Spleen (tissue), 7 donors: ENCODE results near the gene SHMT2.
A peak's percentile ranks its signal among the peaks of the same experiment; 100 is the strongest.

ENCODE experiments used
- POLR2A ChIP-seq, 3 donors: fragments of 450-650 bp; IDR thresholded peaks; one replicate each; pipeline ENCODE4 v1.5.1; 2017; ENCODE audit warnings: antibody characterized with exemption in 3 of 3, mild to moderate bottlenecking in 1 of 3
- POLR2AphosphoS5 ChIP-seq, 3 donors: sonication (generic); formaldehyde crosslinking; IDR thresholded peaks; one replicate each; pipeline ENCODE4 v1.5.1; 2017; ENCODE audit warnings: antibody characterized with exemption in 3 of 3
- TF ChIP-seq, protein P1 (sequence below), 11 experiments: fragments of 200-600 bp in 7 of 11; fragments of 450-650 bp in 4 of 11; sonication (generic) in 4 of 11; IDR thresholded peaks in 8 of 11; conservative IDR thresholded peaks in 3 of 11; 1 replicate in 7 of 11; 2 replicates in 4 of 11; pipeline versions ENCODE4 v1.4.0 to v1.8.0; 2016 to 2021; ENCODE audit warnings: antibody characterized with exemption in 11 of 11, inconsistent platforms in 4 of 11, mild to moderate bottlenecking in 1 of 11
- donor health status: DM: no; HTN: no; CAD: no; lungs with moderate emphysema.
- donor health status: DM: no; HTN: no; CAD: no.
- donor health status: DM: no; HTN: no; CAD: no.

DNA sequence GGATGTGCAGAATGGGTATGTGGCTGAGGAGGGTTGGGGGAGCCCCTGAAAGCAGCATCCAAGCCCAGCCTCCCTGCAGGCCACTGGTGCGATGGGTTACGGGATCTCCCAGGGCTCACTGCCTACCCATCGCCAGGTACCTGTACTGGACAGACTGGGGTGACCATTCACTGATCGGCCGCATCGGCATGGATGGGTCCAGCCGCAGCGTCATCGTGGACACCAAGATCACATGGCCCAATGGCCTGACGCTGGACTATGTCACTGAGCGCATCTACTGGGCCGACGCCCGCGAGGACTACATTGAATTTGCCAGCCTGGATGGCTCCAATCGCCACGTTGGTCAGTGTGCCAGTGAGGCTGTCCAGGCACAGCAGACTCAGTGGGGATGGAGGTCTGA lies 31.2 kb upstream of the SHMT2 start:
- TF ChIP-seq, protein P1, sequence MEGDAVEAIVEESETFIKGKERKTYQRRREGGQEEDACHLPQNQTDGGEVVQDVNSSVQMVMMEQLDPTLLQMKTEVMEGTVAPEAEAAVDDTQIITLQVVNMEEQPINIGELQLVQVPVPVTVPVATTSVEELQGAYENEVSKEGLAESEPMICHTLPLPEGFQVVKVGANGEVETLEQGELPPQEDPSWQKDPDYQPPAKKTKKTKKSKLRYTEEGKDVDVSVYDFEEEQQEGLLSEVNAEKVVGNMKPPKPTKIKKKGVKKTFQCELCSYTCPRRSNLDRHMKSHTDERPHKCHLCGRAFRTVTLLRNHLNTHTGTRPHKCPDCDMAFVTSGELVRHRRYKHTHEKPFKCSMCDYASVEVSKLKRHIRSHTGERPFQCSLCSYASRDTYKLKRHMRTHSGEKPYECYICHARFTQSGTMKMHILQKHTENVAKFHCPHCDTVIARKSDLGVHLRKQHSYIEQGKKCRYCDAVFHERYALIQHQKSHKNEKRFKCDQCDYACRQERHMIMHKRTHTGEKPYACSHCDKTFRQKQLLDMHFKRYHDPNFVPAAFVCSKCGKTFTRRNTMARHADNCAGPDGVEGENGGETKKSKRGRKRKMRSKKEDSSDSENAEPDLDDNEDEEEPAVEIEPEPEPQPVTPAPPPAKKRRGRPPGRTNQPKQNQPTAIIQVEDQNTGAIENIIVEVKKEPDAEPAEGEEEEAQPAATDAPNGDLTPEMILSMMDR (IDR thresholded peaks at IDR 0.05 in 8 of 11, conservative IDR thresholded peaks at IDR 0.05 in 3 of 11), result no peak
- TF ChIP-seq POLR2A (IDR thresholded peaks at IDR 0.05) (no peak), POLR2AphosphoS5 (IDR thresholded peaks at IDR 0.05) (peak in 1 of 3 donors; percentile 37)
